IMR-90 (cell line): ENCODE results near the gene EVA1C. TPM values are rescaled to one million over a fixed set of nuclear protein-coding genes. Genes with fewer than 3 reads are reported as not detected.

ENCODE experiments used
- ATAC-seq: fragments of 200-7000 bp; cut with Tn5 transposase; 2 replicates; pipeline ENCODE4 v1.9.1; 2020; ENCODE audit warnings: low read depth, mild to moderate bottlenecking, moderate library complexity
- BruUV-seq: library from RNA; stranded (reverse); fragments of 400-500 nt; replicated peaks from 2 replicates; lab custom pipeline; 2021; lab: Mats Ljungman, UMichigan
- CTCF ChIA-PET: fragments of 300-600 bp; formaldehyde crosslinking; extraction: SDS; loops from one replicate; lab custom pipeline; 2021; ENCODE audit warnings: antibody characterized with exemption; lab: Yijun Ruan, JAX
- POLR2A ChIA-PET: fragments of 300-600 bp; sonication (Branson Sonifier 250); formaldehyde crosslinking; loops from one replicate; lab custom pipeline; 2022; ENCODE audit warnings: antibody characterized with exemption; ENCODE audit not compliant: unreplicated experiment; lab: Charles Lee
- DNase-seq: peaks from one replicate; pipeline ENCODE4 v3.0.0; 2013
- H2AFZ ChIP-seq: replicated peaks from 2 replicates; pipeline ENCODE3; 2013; ENCODE audit warnings: low read length, mild to moderate bottlenecking; ENCODE audit not compliant: poor library complexity
- H2AK5ac ChIP-seq: 2 replicates; pipeline ENCODE4 v1.6.1; 2013; ENCODE audit warnings: low read depth, low read length, inconsistent platforms
- H2AK9ac ChIP-seq: replicated peaks from 2 replicates; pipeline ENCODE3; 2013; ENCODE audit warnings: mild to moderate bottlenecking, low read depth, low read length, moderate library complexity; ENCODE audit not compliant: poor library complexity
- H2BK120ac ChIP-seq: 2 replicates; pipeline ENCODE4 v1.6.1; 2013; ENCODE audit warnings: low read depth, low read length, inconsistent platforms
- H2BK15ac ChIP-seq: 3 replicates; pipeline ENCODE4 v1.6.1; 2013; ENCODE audit warnings: low read depth, low read length, inconsistent platforms
- H2BK20ac ChIP-seq: 2 replicates; pipeline ENCODE4 v1.6.1; 2013; ENCODE audit warnings: low read depth, mild to moderate bottlenecking, inconsistent platforms, low read length, moderate library complexity
- H2BK5ac ChIP-seq: 2 replicates; pipeline ENCODE4 v1.6.1; 2013; ENCODE audit warnings: mild to moderate bottlenecking, low read depth, low read length, inconsistent platforms; ENCODE audit not compliant: poor library complexity, severe bottlenecking
- H3K14ac ChIP-seq: replicated peaks from 2 replicates; pipeline ENCODE4 v1.6.1; 2013; ENCODE audit warnings: low read depth, low read length, inconsistent platforms
- H3K18ac ChIP-seq: 2 replicates; pipeline ENCODE4 v1.6.1; 2013; ENCODE audit warnings: low read depth, low read length, control low read depth
- H3K23ac ChIP-seq: 2 replicates; pipeline ENCODE4 v1.6.1; 2013; ENCODE audit warnings: low read depth, low read length, inconsistent platforms
- H3K27ac ChIP-seq: 2 replicates; pipeline ENCODE4 v1.5.1; 2013; ENCODE audit warnings: mild to moderate bottlenecking, control low read depth, low read length; ENCODE audit not compliant: insufficient read depth
- H3K27me3 ChIP-seq: 2 replicates; pipeline ENCODE4 v1.6.1; 2013; ENCODE audit warnings: low read length; ENCODE audit not compliant: control insufficient read depth, insufficient read depth
- H3K36me3 ChIP-seq: 2 replicates; pipeline ENCODE4 v1.6.1; 2013; ENCODE audit warnings: low read length, mixed read lengths; ENCODE audit not compliant: control insufficient read depth, insufficient read depth
- H3K4ac ChIP-seq: 2 replicates; pipeline ENCODE4 v1.6.1; 2013; ENCODE audit warnings: low read depth, low read length, inconsistent platforms
- H3K4me1 ChIP-seq: 2 replicates; pipeline ENCODE4 v1.6.1; 2013; ENCODE audit warnings: low read length, mixed read lengths; ENCODE audit not compliant: control insufficient read depth, insufficient read depth
- H3K4me2 ChIP-seq: 2 replicates; pipeline ENCODE4 v1.6.1; 2013; ENCODE audit warnings: low read depth, mild to moderate bottlenecking, control low read depth, low read length, moderate library complexity
- H3K4me3 ChIP-seq: 2 replicates; pipeline ENCODE4 v1.5.1; 2013; ENCODE audit warnings: low read depth, mild to moderate bottlenecking, control low read depth, low read length, moderate library complexity; ENCODE audit not compliant: insufficient read depth
- H3K56ac ChIP-seq: 2 replicates; pipeline ENCODE4 v1.6.1; 2013; ENCODE audit warnings: low read length, inconsistent platforms; ENCODE audit not compliant: insufficient read depth; ENCODE audit errors: extremely low read depth
- H3K79me1 ChIP-seq, 2 experiments: 2 replicates each; pipeline ENCODE4 v1.6.1; 2013; ENCODE audit warnings: low read length in 2 of 2, inconsistent platforms in 1 of 2, low read depth in 1 of 2
- H3K9ac ChIP-seq: 2 replicates; pipeline ENCODE4 v1.6.1; 2013; ENCODE audit warnings: low read depth, low read length, control low read depth
- H3K9me1 ChIP-seq: 2 replicates; pipeline ENCODE4 v1.6.1; 2013; ENCODE audit warnings: low read length, inconsistent platforms; ENCODE audit not compliant: insufficient read depth
- H3K9me3 ChIP-seq: 2 replicates; pipeline ENCODE4 v1.6.1; 2013; ENCODE audit warnings: low read length; ENCODE audit not compliant: control insufficient read depth, insufficient read depth
- H4K20me1 ChIP-seq: 2 replicates; pipeline ENCODE4 v1.6.1; 2013; ENCODE audit warnings: low read length, inconsistent platforms; ENCODE audit not compliant: insufficient read depth
- H4K5ac ChIP-seq: 2 replicates; pipeline ENCODE4 v1.6.1; 2013; ENCODE audit warnings: mild to moderate bottlenecking, low read depth, low read length, control low read depth
- H4K8ac ChIP-seq, 2 experiments: 2 replicates each; pipeline ENCODE4 v1.6.1; 2013; ENCODE audit warnings: low read depth in 2 of 2, low read length in 2 of 2, control low read depth in 1 of 2, inconsistent platforms in 1 of 2
- H4K91ac ChIP-seq: 2 replicates; pipeline ENCODE4 v1.6.1; 2013; ENCODE audit warnings: low read depth, low read length, inconsistent platforms; ENCODE audit not compliant: insufficient read depth
- BHLHE40 ChIP-seq: fragments of 150-350 bp; IDR thresholded peaks from 2 replicates; pipeline ENCODE4 v1.6.1; 2016; ENCODE audit warnings: mild to moderate bottlenecking, low read depth, low read length
- CEBPB ChIP-seq: IDR thresholded peaks from 2 replicates; pipeline ENCODE4 v1.6.1; 2012; ENCODE audit warnings: low read depth, low read length, improper control_type of control experiment
- CHD1 ChIP-seq: IDR thresholded peaks from 2 replicates; pipeline ENCODE4 v1.6.1; 2012; ENCODE audit warnings: low read depth, low read length, improper control_type of control experiment
- FOS ChIP-seq: fragments of 150-350 bp; IDR thresholded peaks from 2 replicates; pipeline ENCODE4 v1.6.1; 2016; ENCODE audit warnings: low read depth, low read length
- MAFK ChIP-seq: IDR thresholded peaks from 2 replicates; pipeline ENCODE4 v1.6.1; 2012; ENCODE audit warnings: low read depth, low read length, improper control_type of control experiment
- MAZ ChIP-seq: IDR thresholded peaks from 2 replicates; pipeline ENCODE4 v1.6.1; 2012; ENCODE audit warnings: low read depth, mild to moderate bottlenecking, low read length, improper control_type of control experiment, moderate library complexity, borderline replicate concordance
- MXI1 ChIP-seq: IDR thresholded peaks from 2 replicates; pipeline ENCODE4 v1.6.1; 2012; ENCODE audit warnings: low read depth, mild to moderate bottlenecking, low read length, moderate library complexity, borderline replicate concordance
- NFE2L2 ChIP-seq: fragments of 150-350 bp; IDR thresholded peaks from 2 replicates; pipeline ENCODE4 v1.6.1; 2016; ENCODE audit warnings: low read depth, mild to moderate bottlenecking, low read length
- RAD21 ChIP-seq: IDR thresholded peaks from 2 replicates; pipeline ENCODE4 v1.6.1; 2012; ENCODE audit warnings: low read length, improper control_type of control experiment
- RCOR1 ChIP-seq: IDR thresholded peaks from 2 replicates; pipeline ENCODE4 v1.6.1; 2012; ENCODE audit warnings: mild to moderate bottlenecking, low read length, improper control_type of control experiment; ENCODE audit not compliant: insufficient replicate concordance
- RFX5 ChIP-seq: IDR thresholded peaks from 2 replicates; pipeline ENCODE4 v1.8.0; 2012; ENCODE audit warnings: low read depth, mild to moderate bottlenecking, low read length, moderate library complexity
- SMC3 ChIP-seq: fragments of 150-350 bp; IDR thresholded peaks from 2 replicates; pipeline ENCODE4 v1.6.1; 2016; ENCODE audit warnings: low read depth, mild to moderate bottlenecking, antibody characterized with exemption, low read length, moderate library complexity
- USF2 ChIP-seq: fragments of 150-350 bp; IDR thresholded peaks from 2 replicates; pipeline ENCODE4 v1.6.1; 2017; ENCODE audit warnings: mild to moderate bottlenecking, antibody characterized with exemption, low read length, low read depth
- WGBS, 2 experiments: methylation state at CpG; one replicate each; pipeline versions ENCODE4 v1.1.5 to v1.1.7; 2013; ENCODE audit warnings: missing lambda C conversion rate in 2 of 2; ENCODE audit not compliant: insufficient read length in 1 of 2; ENCODE audit errors: extremely low coverage in 2 of 2; 5-methylcytosine and 5-hydroxymethylcytosine counted together
- dilution Hi-C: fragments of 300-500 bp; cut with HindIII; formaldehyde crosslinking; loops from one replicate; pipeline ENCODE4 v1.14.3; 2018; ENCODE audit warnings: low sequenced_read_pairs; ENCODE audit not compliant: unreplicated experiment
- in situ Hi-C: fragments of 300-500 bp; cut with MboI; formaldehyde crosslinking; loops from 3 replicates; pipeline ENCODE4 v1.14.3; 2019; ENCODE audit warnings: low sequenced_read_pairs, inconsistent platforms, mixed read lengths
- intact Hi-C: fragments of 100-400 bp; cut with micrococcal nuclease; formaldehyde crosslinking; loops from 2 replicates; pipeline ENCODE4 v1.10.0; 2022
- polyA plus RNA-seq, 3 experiments: library from polyadenylated mRNA; depleted of rRNA; stranded (reverse); fragments of >200 nt; gene quantifications; 2 replicates each; pipeline ENCODE4 v1.2.3, GENCODE V29; 2012; ENCODE audit warnings: low replicate concordance in 1 of 3
- total RNA-seq: library from RNA; depleted of rRNA; stranded (reverse); fragments of >200 nt; gene quantifications from 2 replicates; pipeline ENCODE4 v1.2.3, GENCODE V29; 2012
- TF ChIP-seq, protein P1 (sequence below): fragments of 150-350 bp; IDR thresholded peaks from 2 replicates; pipeline ENCODE4 v1.6.1; 2016; ENCODE audit warnings: low read depth, mild to moderate bottlenecking, low read length, moderate library complexity, borderline replicate concordance

Gene EVA1C
- total and polyA plus RNA-seq, 2 of the 4 experiments (the other 2 are of a cell fraction), result 0.72 to 1.1 TPM

DNA sequence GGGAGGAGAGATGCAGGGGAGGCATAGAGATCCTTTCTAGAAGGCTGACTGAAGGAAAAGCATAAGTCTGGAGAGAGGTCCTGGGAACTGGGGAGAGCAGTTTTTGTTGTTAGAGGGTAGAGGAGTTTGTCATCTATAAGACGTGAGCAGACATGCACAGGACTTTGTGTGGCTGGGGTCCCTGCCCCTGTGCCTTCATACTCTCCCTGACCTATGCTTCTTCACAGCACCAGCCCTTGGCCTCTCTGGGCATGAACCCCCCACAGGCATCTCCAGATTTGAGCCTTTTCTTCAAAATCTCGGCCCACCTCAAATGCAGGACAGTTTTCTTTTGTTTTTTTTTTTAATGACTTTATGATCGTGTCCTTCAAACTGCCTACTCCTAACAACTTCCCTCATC, 79.9 kb downstream of the EVA1C start:
- CTCF ChIA-PET, result no interaction called here
- H3K36me3 ChIP-seq, result no peaks in the 10 kb centered on the region
- DNase-seq (no peak), ATAC-seq (no peak)
- no peak for TF ChIP-seq MAZ
- TF ChIP-seq RFX5, result no peak
- TF ChIP-seq CEBPB, result no peak
- no peak for TF ChIP-seq NFE2L2
- no peak for TF ChIP-seq CHD1
- no peak for TF ChIP-seq RAD21
- TF ChIP-seq, protein P1, sequence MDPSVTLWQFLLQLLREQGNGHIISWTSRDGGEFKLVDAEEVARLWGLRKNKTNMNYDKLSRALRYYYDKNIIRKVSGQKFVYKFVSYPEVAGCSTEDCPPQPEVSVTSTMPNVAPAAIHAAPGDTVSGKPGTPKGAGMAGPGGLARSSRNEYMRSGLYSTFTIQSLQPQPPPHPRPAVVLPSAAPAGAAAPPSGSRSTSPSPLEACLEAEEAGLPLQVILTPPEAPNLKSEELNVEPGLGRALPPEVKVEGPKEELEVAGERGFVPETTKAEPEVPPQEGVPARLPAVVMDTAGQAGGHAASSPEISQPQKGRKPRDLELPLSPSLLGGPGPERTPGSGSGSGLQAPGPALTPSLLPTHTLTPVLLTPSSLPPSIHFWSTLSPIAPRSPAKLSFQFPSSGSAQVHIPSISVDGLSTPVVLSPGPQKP, result no peak
- TF ChIP-seq RCOR1, result no peak
- TF ChIP-seq SMC3, result no peak
- no peak for TF ChIP-seq FOS
- no peak for TF ChIP-seq USF2
- no peak for TF ChIP-seq MAFK
- TF ChIP-seq MXI1, result no peak
- no peak for TF ChIP-seq BHLHE40
- no peak overlapping the region for H2BK5ac ChIP-seq
- H3K79me1 ChIP-seq, result no peaks in the 10 kb centered on the region
- no peak overlapping the region for H3K27ac ChIP-seq
- H3K9me1 ChIP-seq, result no peaks in the 10 kb centered on the region
- no peak overlapping the region for H4K8ac ChIP-seq
- H3K18ac ChIP-seq, result no peak overlapping the region
- H2BK120ac ChIP-seq, result no peak overlapping the region
- BruUV-seq, result no TSS peak
- H2BK15ac ChIP-seq, result no peak overlapping the region
- no peak overlapping the region for H4K91ac ChIP-seq
- intact Hi-C loops, result loop anchor here (10.0 kb wide), 1 partner anchor 78 kb away; the partner anchor contains the start of gene EVA1C
- in situ Hi-C loops, result no loop called here
- H3K23ac ChIP-seq, result no peak overlapping the region
- H2AK9ac ChIP-seq, result no peak overlapping the region
- no peak overlapping the region for H3K14ac ChIP-seq
- no peaks in the 10 kb centered on the region for H3K9me3 ChIP-seq
- H2BK20ac ChIP-seq, result no peak overlapping the region
- dilution Hi-C loops, result no loop called here
- no CpG with 5 or more reads among the region's 3 CpGs for WGBS, 2 experiments
- no peak overlapping the region for H2AK5ac ChIP-seq
- no peak overlapping the region for H3K4me3 ChIP-seq
- peaks cover 5% of the 10 kb centered on the region for H3K4me1 ChIP-seq
- no peak overlapping the region for H3K56ac ChIP-seq
- H4K5ac ChIP-seq, result no peak overlapping the region
- H3K9ac ChIP-seq, result no peak overlapping the region
- POLR2A ChIA-PET, result no interaction called here
- no peak overlapping the region for H3K4me2 ChIP-seq
- H4K20me1 ChIP-seq, result no peaks in the 10 kb centered on the region
- no peaks in the 10 kb centered on the region for H3K27me3 ChIP-seq
- H3K4ac ChIP-seq, result no peak overlapping the region
- no peak overlapping the region for H2AFZ ChIP-seq
